Measurements from ENCODE around the gene ADAMTS15.

Gene ADAMTS15

DNA sequence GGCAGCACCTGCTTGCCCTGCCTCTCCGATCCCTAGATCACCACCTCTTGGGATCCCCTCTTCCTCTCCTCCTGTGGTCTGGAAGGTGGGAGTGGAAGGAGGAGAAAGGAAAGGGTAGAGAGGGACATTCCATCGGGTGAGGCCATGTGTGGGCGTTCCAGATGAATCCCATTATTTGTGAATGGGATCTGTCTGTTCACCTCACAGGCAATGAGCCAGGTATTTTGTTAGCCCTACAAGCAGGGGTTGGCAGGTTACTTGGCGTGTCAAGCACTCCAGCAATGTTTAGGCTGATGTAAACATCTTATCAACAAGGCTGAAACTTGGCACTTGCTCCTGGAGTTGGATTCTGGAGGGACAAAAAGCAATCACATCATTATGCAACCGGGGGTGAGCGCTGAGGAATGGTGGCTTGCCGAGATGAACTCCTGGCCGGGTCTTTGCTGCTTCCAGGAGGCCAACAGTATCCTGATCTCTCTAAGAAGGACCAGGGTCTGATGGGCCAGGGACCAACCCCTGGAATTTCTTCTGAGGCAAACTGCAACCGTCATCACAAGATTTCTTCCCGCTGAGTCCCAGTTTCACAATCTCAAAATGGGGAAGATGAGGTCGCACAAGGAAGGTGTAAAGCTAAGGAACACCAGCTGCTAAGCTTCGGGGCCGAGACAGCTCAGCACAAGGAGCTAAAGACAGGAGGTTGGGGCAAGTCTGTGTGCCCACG lies 27.8 kb upstream of the ADAMTS15 start:
- DNase-seq = no peak

GRCh38 chr11:130421199-130421585 lies 27.3 kb upstream of the ADAMTS15 start:
- no peak for DNase-seq

DNA sequence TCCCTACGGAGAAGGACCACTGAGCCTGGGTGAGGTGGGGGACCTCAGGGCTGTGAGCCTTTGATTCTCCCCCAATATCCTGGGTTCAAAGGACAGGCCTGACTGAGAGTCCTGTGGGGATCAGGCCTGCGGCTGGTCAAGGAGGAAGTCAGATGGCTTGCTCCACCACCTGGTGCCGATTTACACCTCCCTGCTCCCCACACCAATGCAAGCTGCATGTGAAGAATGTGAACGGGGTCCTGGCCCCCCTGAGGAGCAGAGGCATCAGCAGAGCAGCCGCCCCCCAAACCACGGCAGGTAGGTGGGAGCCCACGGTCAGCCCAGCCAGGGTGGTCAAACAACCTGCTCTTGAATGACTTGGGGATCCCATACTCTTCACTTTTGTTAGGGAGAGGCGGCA lies 26.7 kb upstream of the ADAMTS15 start:
- DNase-seq = no peak

GRCh38 chr11:130422251-130422995 lies 26.0 kb upstream of the ADAMTS15 start:
- DNase-seq = no peak

DNA sequence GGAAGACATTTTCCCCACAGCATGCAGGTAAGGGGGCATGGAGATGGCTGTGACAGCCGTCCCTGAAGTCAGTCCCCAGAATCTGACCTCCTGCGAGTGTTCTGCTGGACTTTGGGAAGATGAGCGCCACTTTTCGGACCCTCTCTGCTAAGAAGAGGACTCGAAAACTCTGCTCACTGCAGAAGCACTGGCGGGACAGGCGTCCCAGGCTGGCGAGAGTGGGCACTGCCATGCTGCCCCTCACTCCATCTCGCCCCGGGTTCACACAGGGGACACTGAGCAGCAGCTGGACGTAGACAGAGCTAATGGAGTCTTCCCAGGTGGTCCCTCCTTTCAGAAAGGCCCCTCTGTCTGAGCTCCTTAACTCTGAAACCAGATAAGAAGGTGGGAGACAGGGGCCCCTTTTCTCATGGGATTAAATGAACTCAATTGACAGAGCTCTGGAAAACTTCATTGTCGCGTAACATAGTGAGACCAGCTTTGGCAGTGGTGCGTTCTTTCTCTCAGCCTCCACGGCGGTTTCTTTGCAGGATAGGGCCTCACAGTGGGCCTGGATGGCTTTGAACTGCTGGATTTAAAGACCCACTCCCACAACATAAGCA lies 24.8 kb upstream of the ADAMTS15 start:
- no peak for DNase-seq

GRCh38 chr11:130424613-130425140 lies 23.8 kb upstream of the ADAMTS15 start:
- DNase-seq = no peak

- DNase-seq = no peak
Measured at GRCh38 chr11:130425156-130425555, 23.3 kb upstream of the ADAMTS15 start.

DNA sequence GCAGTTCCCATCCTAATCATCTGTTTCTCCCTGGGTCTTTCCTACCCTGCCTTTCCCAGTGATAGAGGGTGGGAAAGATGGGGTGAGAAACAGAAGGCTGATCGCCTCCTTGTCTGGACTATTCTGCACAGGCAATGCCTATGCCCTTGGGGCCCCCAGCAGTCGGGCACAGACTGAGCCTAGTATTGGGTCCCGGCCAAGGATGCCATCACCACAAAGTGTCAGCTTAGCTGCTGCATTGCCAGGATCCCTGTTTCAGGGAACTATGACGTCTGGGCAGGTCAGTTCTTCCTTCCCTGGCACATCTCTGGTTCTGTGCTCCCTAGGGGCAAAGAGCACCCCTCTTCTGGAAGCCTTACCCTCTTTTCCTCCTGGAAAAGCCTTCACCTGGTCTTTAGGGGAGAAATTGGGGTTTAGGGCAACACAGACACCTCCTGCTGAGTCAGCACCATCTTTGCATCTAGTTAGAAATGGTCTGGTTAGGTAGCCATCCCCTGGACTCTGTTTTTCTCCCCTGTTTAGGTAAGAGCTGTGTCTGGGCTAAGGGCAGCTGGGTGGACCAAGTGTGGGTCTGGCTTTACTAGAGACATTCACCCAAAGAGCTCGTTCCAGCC lies 22.1 kb upstream of the ADAMTS15 start:
- no peak for DNase-seq

DNA sequence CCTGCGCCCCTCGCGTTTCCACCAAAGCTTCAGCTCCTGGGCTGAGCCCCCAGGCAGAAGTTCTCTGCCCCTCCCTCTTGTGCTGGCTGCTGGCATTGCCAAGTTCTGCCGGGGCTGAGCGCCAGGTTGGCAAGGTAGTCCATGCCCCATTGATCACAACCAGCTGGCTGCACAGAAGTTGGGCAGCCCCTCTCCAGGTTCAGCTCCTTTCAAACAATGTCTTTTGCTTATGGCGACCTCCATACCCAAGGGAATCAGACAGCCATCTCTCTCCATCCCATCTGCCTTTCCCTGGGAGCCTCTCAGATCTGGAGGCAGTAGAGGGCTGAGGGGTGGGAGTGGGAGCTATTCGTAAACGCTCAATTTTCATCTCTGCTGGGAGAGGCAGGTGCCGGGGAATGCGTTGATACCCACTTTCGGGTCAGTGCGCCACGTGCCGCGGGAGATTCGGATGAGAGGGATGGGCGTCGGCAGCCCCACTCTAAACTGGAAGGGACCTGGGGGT lies 21.6 kb upstream of the ADAMTS15 start:
- DNase-seq = peak; percentile 59

- peak; percentile 35 for DNase-seq
Measured at GRCh38 chr11:130427581-130428315, 20.7 kb upstream of the ADAMTS15 start.

DNA sequence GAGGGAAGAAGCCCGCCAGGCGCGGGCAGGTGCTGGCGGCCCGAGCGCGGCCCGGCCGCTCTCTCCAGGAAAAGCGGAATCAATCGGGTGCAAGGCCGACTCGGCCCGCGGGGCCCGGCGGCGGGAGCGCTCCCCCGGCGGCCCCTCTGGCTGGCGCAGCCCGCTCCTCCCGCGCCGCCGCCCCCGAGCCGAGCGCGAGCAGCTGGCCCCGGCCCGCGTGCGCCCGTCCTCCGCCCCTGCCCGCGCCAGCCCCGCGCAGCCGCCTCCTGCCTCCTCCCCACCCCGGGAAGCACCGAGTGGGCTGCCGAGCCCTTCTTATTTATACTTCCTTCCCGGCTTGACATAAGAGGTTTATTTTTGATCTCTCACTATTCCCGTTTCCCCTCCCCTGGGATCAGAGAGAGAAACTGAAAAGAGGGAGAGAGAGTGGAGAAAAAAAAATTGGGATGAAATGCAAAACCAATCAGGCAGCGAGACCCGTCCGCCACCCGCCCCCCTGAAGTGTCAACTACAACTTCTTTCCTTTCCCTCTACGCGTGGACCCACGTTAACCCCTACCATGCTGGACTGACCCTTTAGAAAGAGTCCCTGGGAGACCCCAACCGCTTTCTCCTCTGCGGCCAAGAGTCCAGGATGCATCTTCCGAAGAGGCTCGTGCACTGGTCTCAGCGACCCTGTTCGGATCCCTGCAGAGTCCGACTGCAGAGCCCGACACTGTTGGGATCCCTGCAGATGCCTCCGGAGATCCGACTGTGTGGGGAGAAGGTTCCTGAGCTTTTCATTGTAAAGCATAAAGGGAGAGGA lies 19.9 kb upstream of the ADAMTS15 start, which contains the start of gene ADAMTS8:
Gene ADAMTS8, minus strand, starts transcription at position 294 of the 804 bp plus-strand sequence. CDS start 323 bp downstream, outside the sequence.
- peak; percentile 30 for DNase-seq

GRCh38 chr11:130429120-130429681 lies 19.2 kb upstream of the ADAMTS15 start:
- no peak for DNase-seq

- no peak for DNase-seq
Measured at GRCh38 chr11:130429983-130430382, 18.5 kb upstream of the ADAMTS15 start.

DNA sequence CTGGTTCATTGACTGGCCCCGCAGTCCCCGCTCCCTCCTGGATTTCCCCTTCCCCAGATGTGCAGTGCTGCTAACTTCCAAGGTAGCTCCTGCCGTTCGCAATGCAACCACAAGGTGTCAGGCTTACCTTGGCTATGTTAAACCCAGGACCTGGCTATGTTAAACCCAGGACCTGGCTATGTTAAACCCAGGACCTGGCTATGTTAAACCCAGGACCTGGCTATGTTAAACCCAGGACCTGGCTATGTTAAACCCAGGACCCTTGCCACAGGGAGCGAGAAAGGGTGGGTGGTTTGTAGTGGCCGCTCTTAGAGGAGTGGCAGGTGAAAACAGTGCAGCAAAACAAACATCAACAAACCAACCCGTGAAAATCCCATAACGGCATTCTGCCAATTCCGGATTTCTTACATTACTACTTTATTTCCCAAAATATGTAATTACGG lies 17.1 kb upstream of the ADAMTS15 start:
- DNase-seq = peak; percentile 67

DNA sequence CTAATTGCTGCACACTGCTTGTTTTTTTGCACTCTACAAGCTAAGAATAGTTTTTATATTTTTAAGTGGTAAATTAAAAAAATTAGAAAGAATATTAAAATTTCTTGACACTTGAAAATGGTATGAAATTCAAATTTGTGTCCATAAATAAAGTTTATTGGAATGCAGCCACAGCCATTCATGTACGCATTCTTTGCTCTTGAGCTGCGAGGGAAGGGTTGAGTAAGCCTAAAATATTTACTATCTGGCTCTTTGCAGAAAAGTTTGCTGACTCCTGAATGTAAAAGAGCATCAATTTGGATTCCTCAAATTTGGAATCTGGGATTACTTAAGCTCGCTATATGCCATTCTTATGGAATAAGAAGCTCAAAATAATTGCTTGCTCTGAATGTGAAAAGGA lies 16.6 kb upstream of the ADAMTS15 start:
- no peak for DNase-seq

DNA sequence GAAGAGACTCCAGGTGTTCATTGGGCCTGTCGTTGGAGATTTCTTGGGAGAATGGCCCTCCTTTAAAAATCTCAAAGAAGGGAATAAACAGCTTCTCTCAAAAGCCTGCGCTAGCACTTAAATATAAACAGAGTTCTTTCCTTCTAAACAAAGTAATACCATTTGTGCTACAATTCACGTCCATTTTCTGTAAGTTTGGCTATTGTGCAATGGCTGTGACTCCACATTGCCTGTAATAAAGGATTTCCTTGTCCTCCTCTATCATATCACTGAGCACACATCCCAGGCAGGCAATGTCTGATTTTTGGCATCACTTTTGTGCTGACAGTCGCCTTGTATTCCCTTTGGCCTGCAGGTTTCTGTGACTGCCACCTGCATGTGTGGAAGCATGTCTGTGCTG lies 15.1 kb upstream of the ADAMTS15 start:
- DNase-seq = no peak

- DNase-seq = peak; percentile 90
Measured at GRCh38 chr11:130434521-130435223, 13.8 kb upstream of the ADAMTS15 start.

GRCh38 chr11:130435671-130436070 lies 12.8 kb upstream of the ADAMTS15 start:
- DNase-seq = no peak

DNA sequence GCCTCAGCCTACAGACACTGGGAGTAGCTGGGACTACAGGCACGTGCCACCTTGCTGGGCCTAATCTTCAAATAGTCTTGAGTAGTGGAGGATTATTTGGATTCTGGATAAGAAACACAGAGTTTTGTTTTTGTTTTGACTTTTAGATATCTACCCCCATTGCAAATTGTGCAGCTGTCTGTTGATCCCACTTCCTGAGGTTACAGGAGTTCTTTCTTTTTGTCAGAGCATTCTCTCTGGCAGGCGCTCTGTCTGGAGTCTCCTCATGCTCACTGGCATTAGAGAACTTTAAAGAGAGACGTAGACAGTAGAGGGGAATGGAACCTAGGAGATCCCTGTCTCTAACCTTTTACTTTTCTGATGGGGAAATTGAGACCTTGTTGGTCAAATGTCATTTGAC lies 12.3 kb upstream of the ADAMTS15 start:
- DNase-seq = no peak

GRCh38 chr11:130437848-130438247 lies 10.6 kb upstream of the ADAMTS15 start:
- no peak for DNase-seq

Measured in NCI-H1092 treated with DMSO at 0.1 percent for 48 hours (cell line).